ENCODE measurements around the gene CD151.

Gene CD151

GRCh38 chr11:849104-849824 lies 16.5 kb downstream of the CD151 start:
- ChIA-PET POLR2A (ENCODE audit: low non-redundant PET) (no interaction called here), CTCF (interaction anchor here (0.7 to 1.1 kb wide), 4 partner anchors 8 to 201 kb away, joined by 3 to 4 read pairs (median 3); no protein-coding TSS in a partner anchor)
- DNase-seq (ENCODE audit: low spot score): no peak
- TF ChIP-seq CTCF (conservative IDR thresholded peaks at IDR 0.05; ENCODE audit: low read depth): no peak
- H3K27ac ChIP-seq: peak overlapping the region; percentile 99

GRCh38 chr11:849951-850774 lies 17.4 kb downstream of the CD151 start:
- ChIA-PET POLR2A (ENCODE audit: low non-redundant PET) (no interaction called here), CTCF (no interaction called here)
- DNase-seq (ENCODE audit: low spot score): no peak
- no peak for TF ChIP-seq CTCF (conservative IDR thresholded peaks at IDR 0.05; ENCODE audit: low read depth)
- H3K27ac ChIP-seq: no peak overlapping the region

GRCh38 chr11:850775-851763 lies 18.3 kb downstream of the CD151 start:
- TF ChIP-seq CTCF (conservative IDR thresholded peaks at IDR 0.05; ENCODE audit: low read depth): no peak
- no peak for DNase-seq (ENCODE audit: low spot score)
- CTCF ChIA-PET: no interaction called here
- H3K27ac ChIP-seq: peak overlapping the region; percentile 57
- POLR2A ChIA-PET (ENCODE audit: low non-redundant PET): no interaction called here

GRCh38 chr11:852762-853161 lies 20.0 kb downstream of the CD151 start:
- ChIA-PET POLR2A (ENCODE audit: low non-redundant PET) (no interaction called here), CTCF (no interaction called here)
- TF ChIP-seq CTCF (conservative IDR thresholded peaks at IDR 0.05; ENCODE audit: low read depth): no peak
- H3K27ac ChIP-seq: peak overlapping the region; percentile 57; the same call in 1 of the 2 replicates
- DNase-seq (ENCODE audit: low spot score): no peak

- CTCF ChIA-PET: no interaction called here
- H3K27ac ChIP-seq: peak overlapping the region; percentile 57
- POLR2A ChIA-PET (ENCODE audit: low non-redundant PET): no interaction called here
- DNase-seq (ENCODE audit: low spot score): no peak
- TF ChIP-seq CTCF (conservative IDR thresholded peaks at IDR 0.05; ENCODE audit: low read depth): no peak
Observed at GRCh38 chr11:853682-854448, 21.1 kb downstream of the CD151 start.

All from RWPE1 (cell line).